SK-N-SH (cell line): ENCODE results near the gene PTPN18.
A peak's percentile ranks its signal among the peaks of the same experiment; 100 is the strongest.

Experiments
- CTCF ChIP-seq: fragments of 200-600 bp; sonication (generic); IDR thresholded peaks from 2 replicates; pipeline ENCODE4 v1.6.1; 2017; ENCODE audit warnings: antibody characterized with exemption, mild to moderate bottlenecking, moderate library complexity
- FOXM1 ChIP-seq: IDR thresholded peaks from 2 replicates; pipeline ENCODE4 v1.4.0; 2012; ENCODE audit warnings: low read depth, mild to moderate bottlenecking
- RAD21 ChIP-seq: IDR thresholded peaks from 2 replicates; pipeline ENCODE4 v1.6.1; 2012; ENCODE audit warnings: mild to moderate bottlenecking, low read length
- ZBTB33 ChIP-seq: IDR thresholded peaks from 2 replicates; pipeline ENCODE4 v1.4.0; 2012; ENCODE audit warnings: low read depth, borderline replicate concordance

GRCh38 chr2:130372055-130372832, 16.4 kb downstream of the PTPN18 start:
- TF ChIP-seq CTCF (peak; percentile 77), ZBTB33 (0 out of 2 replicates have a peak, but pooled peaks have one; percentile 67), RAD21 (peak; percentile 51), FOXM1 (0 out of 2 replicates have a peak, but pooled peaks have one; percentile 53)
